ENCODE data around the gene NEB. TPM values are rescaled to one million over a fixed set of nuclear protein-coding genes. Genes with fewer than 3 reads are reported as not detected.
"Not testable (repeated sequence)": the region's sequence is repeated elsewhere in the genome, so short reads cannot be mapped to it uniquely, and the experiment has no call there.

Gene NEB
- total RNA-seq, 1 donor: under 0.01 TPM

DNA sequence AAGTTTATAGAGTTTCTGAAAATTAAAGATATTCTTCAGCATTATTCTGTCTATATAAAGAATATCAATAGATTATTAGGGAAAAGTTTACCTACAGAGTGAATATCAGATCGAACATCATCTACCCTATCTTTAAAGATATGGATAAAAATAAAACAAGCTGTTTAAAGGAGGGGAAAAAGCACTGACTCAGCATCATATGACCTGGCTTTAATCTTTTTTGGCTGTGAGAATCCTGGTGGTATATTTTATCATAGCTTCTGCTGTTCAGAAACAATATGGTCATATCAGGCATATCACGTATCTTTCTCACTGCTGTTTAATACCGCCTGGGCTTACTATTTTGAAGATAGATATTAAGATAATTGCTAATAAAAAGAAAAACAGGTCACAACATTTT, 80.2 kb downstream of the NEB start:
- no peak for DNase-seq (ENCODE audit: low read depth in 2 of 3, low spot score in 2 of 3)

DNA sequence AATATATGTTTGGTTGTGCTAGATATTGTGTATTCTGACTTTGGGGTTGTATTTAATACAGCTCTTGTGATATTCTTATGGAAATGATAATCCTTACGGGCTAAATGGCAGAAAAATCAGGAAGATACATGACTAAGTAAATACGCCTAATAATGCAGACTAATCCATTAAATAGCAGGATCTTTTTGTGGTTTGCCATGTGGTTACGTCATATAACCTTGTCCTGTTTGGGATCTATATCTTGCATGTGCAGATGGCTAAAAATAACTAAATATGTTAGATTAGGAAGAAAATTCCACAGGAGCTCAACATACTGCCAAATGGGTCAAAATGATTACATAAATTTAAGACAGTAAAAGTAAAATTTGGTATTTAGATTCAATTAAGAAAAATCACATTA, 83.0 kb downstream of the NEB start:
- DNase-seq (ENCODE audit: low read depth in 2 of 3, low spot score in 2 of 3): no peak

DNA sequence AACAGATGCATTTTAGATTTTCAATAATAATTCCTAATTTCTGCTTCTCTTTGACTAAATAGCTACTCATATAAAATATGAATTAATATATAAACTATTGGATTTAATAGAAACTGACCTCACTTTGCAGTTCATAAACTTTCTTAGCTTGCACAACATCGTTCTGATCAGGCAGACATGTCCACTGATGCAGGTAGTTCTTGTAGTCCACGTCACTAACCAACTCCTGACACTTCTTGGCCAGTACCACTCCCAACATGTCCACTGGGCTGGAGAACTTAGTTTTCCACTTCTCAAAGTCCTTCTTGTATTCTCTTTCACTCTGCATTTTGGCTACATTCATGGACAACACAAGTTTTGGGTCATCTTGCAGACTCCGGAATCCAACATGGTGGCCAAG, 83.8 kb downstream of the NEB start:
- DNase-seq (ENCODE audit: low read depth in 2 of 3, low spot score in 2 of 3): no peak

DNA sequence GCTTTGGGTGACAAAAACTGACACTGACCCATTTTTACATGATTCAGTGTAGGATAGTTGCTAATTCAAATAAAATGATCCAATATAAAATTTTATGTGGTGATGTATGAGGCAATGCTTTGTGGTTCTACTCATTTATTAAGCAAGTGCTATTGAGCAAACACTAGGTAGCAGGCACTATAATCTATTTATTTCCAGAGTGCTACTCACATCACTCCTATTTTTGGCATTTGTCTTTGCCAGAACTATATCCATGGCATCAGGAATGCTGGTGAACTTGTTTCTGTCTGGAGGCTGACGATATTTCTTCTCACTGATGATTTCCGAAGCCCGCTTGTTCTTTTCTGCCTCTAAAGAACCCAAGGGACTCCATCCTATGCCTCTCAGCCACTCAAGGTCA, 84.3 kb downstream of the NEB start:
- DNase-seq (ENCODE audit: low read depth in 2 of 3, low spot score in 2 of 3): no peak

DNA sequence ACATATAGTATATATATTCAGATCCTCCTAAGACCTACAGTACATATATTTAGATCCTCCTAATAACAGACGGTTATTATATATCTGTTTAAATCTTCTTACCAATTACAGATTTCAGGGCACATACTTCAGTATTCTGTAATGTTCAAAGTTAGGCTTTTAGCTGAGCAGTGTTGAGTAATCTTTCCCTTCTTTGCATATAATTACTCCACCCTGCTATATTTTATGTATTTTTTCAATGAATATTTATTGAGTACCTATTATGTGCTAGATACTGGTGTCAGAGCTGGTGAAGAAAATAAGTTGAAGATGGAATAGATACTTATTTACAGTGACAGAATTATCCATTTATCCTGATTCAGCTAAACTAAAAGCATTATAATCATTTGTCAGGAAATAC, 84.9 kb downstream of the NEB start:
- no peak for DNase-seq (ENCODE audit: low read depth in 2 of 3, low spot score in 2 of 3)

DNA sequence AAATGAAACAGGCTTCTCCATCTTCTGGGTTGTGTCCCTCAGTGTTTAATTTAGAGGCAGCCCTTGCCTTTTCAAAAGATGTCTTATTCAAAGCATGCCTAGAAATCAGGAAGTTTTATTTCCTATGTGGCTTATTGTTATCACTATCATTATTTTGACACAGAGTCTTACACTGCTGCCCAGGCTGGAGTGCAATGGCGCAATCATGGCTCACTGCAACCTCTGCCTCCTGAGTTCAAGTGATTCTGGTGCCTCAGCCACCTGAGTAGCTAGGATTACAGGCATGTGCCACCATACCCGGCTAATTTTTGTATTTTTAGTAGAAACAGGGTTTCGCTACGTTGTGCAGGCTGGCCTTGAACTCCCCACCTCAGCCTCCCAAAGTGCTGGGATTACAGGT, 87.8 kb downstream of the NEB start:
- DNase-seq (ENCODE audit: low read depth in 2 of 3, low spot score in 2 of 3): not testable (repeated sequence)

DNA sequence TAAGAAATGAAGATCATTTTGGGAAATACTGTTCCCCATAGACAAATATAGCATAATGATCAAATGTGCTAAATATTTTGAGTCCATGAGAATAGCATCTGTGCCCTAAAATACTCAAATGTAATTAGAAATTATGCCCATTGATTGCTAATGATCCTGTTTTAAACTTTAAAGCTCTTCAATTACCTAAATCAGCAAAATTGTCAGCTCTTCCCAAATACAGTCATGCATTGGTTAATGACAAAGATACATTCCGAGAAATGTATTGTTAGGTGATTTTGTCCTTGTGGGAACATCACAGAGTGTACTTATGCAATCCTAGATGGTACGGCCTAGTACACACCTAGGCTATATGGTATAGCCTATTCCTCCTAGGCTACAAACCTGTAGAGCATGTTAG, 89.7 kb downstream of the NEB start:
- no peak for DNase-seq (ENCODE audit: low read depth in 2 of 3, low spot score in 2 of 3)

DNA sequence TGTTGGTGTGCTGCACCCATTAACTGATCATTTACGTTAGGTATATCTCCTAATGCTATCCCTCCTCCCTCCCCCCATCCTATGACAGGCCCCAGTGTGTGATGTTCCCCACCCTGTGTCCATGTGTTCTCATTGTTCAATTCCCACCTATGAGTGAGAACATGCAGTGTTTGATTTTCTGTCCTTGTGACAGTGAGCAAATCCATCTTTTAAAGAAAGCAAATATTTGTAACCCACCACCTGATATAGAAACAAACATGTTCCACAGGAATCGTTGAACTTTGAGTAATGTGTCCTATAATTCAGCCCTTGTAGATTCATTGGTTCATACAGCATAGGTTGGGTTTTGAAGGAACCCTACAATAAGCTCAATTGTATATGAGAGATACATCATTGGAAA, 92.4 kb downstream of the NEB start:
- not testable (repeated sequence) for DNase-seq (ENCODE audit: low read depth in 2 of 3, low spot score in 2 of 3)

DNA sequence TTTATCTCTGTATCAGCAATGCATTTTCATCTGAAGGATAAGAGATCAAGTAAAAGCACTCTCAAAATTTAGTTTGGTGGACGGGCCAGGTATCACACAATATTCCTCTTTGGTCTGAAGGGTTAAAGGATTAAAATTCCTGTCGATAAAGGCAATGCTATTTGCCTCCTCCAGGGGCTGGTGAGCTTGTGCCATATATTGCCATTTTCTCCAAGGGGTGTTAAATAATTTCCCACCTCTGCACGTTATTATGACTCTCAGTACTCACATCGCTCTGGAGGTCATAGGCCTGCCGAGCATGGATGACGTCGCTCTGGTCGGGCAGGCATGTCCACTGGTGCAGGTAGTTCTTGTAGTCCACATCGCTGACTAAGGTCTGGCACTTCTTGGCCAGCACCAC, 94.2 kb downstream of the NEB start:
- DNase-seq (ENCODE audit: low read depth in 2 of 3, low spot score in 2 of 3): no peak

DNA sequence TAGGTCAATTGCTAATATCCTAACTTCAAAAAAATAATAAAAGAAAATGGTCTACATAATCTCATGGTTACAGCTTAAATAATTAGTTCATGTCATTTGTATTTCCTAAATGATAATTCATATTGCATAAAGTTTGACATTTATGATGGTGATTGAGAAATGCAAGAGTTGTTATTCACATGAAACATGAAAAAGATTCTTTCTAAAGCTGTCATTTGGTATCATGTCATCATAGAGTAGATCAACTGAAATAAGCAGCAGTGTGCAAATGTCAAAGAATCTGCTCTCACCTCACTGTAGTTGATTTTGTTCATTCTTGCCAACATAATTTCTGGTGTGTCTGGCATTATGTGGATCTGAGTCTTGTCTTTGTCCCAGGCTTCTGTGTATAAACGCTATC, 95.3 kb downstream of the NEB start:
- DNase-seq (ENCODE audit: low read depth in 2 of 3, low spot score in 2 of 3): no peak

DNA sequence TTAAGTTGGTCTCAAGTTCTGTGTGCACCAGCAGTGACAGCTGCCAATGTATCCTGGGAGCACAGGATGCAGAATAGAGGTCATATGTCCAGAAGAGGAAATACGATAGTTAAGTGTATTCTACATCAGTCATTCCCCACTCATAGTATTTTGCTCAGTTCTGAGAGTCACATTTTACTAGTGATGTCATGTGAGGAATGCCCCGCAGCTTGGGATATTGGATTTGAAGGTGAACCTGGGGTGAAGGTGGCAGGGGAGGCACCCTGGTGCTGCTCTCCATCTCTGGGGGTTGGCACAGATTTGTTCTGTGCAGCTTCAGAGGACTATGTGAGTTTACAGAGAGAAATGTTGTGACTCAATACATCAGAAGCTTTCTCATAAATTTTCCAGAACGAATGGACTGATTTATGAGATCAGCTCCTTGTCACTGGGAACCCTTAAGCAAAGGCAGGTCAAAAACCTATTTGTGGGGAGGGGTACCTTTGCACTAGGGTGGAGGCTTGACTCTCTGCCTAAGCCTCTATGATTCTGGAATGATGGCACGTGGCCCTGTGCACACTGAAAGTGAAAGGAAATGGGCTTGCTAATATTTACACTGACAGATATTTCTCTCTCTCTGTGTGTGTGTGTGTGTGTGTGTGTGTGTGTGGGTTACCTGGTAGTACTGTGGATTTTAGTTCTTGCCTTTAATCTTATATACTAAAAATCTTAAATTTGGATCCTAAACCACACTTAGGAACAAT, 95.9 kb downstream of the NEB start:
- peak in 2 of 3 donors; percentile 14 to 53 for DNase-seq (ENCODE audit: low read depth in 2 of 3, low spot score in 2 of 3)

DNA sequence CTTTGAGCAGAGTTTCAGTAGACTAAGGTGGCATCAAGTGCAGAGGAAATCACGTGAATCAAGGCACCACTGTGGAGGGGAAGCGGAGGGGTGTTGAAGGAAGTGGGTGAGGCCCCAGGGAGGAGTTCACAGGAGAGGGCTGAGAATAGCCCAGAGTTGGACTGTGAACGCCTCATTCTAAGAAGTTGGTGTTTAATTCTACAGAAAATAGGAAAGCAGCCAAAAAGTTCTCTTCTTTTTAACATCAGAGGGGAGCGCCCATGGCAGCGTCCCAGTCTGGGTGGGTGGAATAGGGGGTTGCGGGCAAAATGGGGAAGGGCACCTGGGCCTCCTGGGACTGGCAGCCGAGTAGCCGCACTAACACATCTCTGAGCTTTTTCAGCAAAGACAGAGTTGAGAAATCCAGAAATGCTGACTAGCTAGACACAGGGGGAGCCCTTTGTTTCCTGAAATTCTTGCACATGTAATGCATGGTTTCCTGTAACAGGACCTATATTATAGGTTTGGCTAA, 97.0 kb downstream of the NEB start:
- peak in 2 of 3 donors; percentile 45 to 72 for DNase-seq (ENCODE audit: low read depth in 2 of 3, low spot score in 2 of 3)

DNA sequence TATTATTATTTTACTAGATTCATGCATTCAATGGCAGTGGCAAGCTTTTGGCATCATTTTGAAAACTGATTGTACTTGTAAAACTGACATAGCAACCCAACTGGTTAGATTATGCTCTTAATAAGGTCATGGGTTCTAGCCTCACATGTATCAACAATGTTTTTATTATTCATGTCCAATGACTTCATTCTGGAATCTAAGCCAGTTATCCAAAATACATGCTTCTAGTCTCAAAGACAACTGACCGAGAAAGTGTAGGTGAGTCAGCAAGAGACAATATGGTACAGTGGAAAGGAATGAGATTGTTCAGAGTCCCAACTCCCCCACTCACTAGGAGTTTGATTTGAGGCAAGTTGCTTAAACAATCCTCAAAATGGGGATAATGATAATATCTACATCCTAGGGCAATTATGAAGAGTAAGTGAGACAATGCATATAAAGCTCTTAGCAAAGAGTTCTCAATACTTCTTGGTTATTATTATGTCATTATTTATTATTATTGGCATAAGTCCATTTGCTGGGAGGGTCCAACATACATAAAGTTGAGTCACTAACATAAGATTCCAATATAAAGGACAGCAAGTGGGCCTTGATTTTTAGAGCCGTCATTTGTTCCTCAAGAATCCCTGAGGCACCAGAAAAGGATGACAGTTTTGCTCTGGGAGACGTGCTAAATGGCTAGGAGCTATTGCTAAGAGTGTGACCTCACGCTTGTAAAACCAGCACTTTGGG, 99.4 kb downstream of the NEB start:
- no peak for DNase-seq (ENCODE audit: low read depth in 2 of 3, low spot score in 2 of 3)

DNA sequence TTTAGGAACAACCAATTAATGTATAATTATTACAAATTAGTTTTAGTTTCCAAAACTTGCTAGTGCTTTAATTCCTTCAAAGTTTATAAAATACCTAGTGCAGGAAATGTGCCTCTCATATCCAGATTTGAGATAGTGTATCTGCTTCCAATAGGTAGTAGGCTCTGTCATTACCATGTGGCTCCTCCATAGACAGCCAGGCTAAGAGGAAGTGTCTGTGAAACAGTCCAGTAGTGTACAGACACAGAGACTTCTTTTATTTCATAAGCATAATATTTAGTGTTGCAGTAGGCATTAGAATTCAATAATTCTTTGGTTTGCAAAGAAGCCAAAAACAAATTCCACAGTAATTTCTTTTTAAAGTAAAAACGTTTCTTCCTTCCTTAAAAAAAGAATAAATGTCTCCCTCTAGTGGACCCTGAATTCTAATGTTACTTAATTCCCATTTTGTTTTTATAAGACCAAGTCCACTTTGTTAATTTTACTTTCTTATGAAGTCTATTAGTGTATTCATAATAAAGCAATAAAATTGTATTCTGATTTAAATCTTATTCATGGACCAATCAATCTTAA, 101.2 kb downstream of the NEB start:
- no peak for DNase-seq (ENCODE audit: low read depth in 2 of 3, low spot score in 2 of 3)

DNA sequence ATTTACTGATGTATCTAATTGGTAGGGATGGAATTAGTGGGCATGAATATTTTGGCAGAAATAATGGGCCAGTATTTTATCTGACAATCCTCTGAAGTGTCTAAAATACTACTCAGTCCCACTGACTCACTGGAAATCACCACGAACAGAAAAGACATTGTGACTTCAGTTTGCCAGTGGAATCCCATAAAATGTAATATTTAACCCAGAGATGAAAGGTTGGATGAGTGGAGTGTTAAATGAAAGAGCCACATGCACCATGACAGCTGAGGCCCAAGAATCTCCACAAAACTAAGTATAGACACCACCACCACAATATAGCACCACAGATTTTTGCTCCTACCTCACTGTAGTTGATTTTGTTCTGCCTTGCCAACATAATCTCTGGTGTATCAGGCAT, 103.9 kb downstream of the NEB start:
- DNase-seq (ENCODE audit: low read depth in 2 of 3, low spot score in 2 of 3): no peak

DNA sequence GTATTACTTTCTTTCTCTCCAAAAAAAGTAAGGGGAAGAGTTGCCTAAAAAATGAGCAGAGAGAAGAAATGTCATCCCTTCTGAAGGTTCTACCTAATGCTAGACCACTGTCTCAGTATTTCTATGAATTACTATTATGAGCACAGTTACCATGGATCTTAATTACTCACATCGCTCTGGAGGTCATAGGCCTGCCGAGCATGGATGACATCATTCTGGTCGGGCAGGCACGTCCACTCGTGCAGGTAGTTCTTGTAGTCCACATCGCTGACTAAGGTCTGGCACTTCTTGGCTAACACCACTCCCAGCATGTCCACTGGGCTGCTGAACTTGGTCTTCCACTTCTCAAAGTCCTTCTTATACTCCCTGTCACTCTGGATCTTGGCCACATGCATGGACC, 106.9 kb downstream of the NEB start:
- no peak for DNase-seq (ENCODE audit: low read depth in 2 of 3, low spot score in 2 of 3)

DNA sequence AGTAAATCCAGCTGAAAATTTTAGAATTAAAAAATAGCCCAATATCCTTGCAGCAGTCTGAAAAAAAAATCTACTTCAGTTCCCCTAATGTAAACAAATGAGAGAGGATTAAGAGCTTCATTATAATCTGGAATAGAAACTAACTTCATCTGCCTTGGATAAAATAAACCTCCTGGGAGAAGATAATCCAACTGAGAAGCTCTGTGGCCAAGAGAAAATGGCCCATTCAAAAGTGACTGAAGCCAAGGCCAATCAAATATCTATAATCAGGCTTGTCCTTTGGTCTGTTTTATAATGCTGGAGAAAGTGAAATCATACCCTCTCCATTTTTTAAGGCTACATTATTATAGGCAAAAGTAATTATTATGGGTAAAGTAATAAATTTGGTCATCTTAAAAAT, 110.0 kb downstream of the NEB start:
- no peak for DNase-seq (ENCODE audit: low read depth in 2 of 3, low spot score in 2 of 3)

DNA sequence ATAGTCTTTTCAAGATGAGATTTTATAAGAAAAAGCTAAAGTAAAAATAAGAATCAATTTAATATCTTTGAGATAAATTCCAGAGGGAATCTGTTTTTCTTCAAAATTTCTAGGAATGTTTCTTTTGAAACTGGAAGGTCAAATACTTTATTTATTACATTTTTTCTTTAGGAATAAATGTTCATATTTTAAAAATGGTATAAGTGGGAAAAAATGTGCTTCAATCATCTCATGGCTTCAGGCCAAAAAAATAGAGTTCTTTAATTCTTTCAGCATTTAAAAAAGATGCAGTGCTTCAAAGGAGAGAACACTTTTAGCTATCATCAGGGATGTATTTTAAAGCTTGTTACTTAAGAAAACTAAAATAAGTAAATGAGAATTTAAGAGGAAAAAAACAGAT, 110.6 kb downstream of the NEB start:
- no peak for DNase-seq (ENCODE audit: low read depth in 2 of 3, low spot score in 2 of 3)

DNA sequence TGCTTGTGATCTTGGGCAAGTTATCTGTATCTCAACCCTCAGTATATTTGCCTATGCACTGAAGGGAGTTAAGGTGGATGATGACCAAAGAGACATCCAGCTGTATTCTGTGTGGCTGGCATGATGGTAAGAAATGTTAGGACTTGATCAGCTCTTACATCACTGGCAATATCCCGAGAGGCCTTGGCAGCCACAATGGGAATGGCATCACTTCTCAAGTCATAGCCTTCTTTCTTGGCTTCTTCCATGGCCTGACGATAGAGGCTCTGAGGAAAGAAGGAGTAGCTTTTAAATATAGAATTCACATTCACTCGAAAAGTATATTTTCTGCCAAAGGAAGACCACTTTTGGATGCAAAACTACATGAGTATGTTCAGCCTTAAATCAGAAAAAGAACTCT, 113.5 kb downstream of the NEB start:
- DNase-seq (ENCODE audit: low read depth in 2 of 3, low spot score in 2 of 3): no peak

DNA sequence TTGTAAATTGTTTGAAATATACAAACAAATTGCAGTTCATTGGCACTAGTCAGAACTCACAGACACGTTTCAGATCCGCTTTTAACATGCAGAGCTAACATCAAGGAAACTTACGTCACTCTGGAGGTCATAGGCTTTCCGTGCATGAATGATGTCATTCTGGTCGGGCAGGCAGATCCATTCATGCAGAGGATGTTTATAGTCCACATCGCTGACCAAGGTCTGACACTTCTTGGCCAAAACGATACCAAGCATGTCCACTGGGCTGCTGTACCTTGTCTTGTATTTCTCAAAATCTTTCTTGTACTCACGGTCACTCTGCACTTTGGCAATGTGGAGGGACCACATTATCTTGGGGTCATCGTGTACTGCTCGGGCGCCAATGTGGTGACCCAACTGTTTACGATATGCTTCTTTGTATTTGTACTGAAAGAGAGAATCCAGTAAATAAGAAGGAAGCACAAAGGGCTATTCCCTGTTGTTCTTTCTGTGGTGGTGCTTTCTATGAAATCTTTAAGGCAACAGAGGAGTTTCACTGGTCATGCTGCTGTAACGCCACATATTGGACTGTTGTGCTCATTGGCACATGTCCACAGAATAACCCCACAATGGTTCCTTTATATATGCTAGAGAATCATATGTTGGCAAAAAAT, 114.8 kb downstream of the NEB start:
- DNase-seq (ENCODE audit: low read depth in 2 of 3, low spot score in 2 of 3): no peak

DNA sequence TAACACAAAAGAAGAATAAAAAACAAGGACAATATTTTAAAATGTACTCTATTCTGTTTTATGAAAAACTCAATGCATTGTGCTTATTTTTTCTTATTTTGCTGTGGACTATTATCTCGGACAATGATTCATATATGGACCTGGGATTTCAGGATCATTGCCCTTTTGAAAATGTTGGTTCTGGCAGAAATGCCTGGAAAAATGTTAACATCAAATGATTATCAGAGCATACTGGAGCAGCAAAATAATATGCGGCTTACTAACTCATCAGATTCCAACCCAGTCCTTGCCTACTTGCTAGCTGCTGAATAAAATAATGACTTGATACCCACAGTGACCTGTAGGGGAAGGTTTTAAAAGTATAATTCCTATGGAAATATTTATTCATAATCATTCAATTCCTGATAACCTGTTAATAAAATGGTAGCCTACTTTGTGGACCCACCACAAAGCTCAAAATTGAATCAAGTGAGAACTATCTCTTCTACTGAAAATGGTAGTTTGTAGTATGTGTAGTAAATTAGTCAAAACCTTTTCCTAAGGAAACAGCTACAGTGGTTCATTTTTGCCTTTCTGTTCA, 117.4 kb downstream of the NEB start:
- no peak for DNase-seq (ENCODE audit: low read depth in 2 of 3, low spot score in 2 of 3)
